HG02885 (cell line): Measurements from ENCODE around the gene DYDC1.
"Not testable (repeated sequence)": the region's sequence is repeated elsewhere in the genome, so short reads cannot be mapped to it uniquely, and the experiment has no call there.

Source experiments
- ATAC-seq: cut with Tn5 transposase; IDR thresholded peaks from one replicate; pipeline ENCODE4 v1.9.1; 2021; ENCODE audit warnings: mild to moderate bottlenecking; ENCODE audit not compliant: unreplicated experiment, poor library complexity

DYDC1 gene

DNA sequence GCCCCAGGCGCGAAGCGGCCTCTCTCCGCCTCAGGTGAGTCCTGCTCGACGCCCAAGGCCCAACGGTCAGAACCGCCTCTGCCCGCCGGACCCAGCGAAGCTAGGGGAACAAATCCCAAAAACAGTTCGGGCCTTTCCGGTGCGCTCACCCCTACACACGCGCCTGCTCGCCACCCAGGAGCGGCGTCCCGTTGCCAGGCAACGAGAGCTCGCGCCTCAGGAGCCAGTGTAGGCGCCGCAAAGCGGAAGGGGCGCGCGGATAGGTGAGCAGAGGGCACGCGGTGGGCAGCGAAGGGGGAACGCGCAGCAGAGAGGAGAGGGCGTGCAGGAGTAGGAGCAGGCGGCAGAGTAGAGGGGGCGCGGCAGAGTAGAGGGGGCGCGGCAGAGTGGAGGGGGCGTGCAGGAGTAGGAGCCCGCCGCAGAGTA, at the start of gene DYDC1, which contains the start of gene DYDC2:
DYDC1 (minus strand) TSS at position 193 of the 426 bp plus-strand sequence. CDS start 4,154 bp downstream, outside the sequence.
DYDC2 (plus strand) TSS at position 219 of the 426 bp plus-strand sequence. CDS start 5,663 bp downstream, outside the sequence.
- no peak for ATAC-seq

DNA sequence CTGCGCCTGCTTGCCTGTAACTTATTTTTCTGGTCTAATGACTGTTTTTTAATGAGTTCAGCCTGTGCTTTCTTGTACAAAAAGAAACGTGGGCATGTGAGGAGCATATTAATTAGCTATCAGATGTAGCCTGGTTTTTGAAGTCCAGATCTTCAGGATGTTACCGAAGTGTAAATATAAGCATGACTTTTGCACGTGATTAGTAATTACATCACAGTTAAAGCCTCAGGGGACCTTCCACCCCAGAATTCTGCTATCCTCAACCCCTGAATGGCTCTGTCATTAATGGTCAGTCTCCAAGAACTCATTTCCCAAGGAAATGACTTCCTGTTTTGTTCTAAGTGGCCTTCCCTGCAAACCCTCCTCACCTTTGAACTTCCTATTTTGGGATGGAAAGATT, 49.6 kb upstream of the DYDC1 start:
- ATAC-seq: no peak

DNA sequence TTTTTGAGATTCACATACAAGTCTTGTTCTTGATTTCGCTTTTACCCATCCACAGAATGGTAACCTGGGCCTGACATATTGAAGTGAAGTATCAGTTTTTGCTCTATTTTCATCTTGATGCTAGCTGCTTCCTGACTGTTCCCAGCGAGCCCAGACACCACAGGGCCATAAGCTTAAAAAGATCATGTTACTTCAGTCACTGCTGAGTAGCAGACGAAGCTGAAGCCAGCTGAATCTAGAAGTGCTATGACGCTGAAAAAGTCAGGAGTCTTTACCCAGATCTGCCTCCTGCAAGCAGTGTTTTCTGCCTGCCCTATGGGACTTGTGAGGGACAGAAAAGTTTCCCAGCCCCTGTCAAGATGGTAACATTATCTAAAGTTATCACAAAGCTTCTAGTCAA, 49.1 kb upstream of the DYDC1 start:
- ATAC-seq: no peak

DNA sequence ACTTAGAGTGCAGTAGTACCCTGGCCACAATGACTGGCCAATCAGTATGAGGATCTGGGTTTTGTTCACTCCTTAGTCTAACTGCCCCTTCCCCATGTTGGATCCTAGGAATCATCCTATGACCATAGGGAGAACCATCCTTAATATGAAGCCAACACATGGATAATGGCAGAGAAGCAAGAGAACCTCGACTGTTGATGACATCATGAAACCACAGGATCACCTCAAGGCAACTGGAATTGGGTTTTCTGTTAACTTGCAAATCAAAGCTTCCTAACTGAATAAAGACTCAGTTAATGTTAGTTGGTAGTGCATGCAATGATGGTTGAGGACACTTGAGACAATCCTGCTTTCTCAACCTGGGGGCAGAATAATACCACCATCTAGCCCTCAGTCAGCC, 48.5 kb upstream of the DYDC1 start:
- no peak for ATAC-seq

DNA sequence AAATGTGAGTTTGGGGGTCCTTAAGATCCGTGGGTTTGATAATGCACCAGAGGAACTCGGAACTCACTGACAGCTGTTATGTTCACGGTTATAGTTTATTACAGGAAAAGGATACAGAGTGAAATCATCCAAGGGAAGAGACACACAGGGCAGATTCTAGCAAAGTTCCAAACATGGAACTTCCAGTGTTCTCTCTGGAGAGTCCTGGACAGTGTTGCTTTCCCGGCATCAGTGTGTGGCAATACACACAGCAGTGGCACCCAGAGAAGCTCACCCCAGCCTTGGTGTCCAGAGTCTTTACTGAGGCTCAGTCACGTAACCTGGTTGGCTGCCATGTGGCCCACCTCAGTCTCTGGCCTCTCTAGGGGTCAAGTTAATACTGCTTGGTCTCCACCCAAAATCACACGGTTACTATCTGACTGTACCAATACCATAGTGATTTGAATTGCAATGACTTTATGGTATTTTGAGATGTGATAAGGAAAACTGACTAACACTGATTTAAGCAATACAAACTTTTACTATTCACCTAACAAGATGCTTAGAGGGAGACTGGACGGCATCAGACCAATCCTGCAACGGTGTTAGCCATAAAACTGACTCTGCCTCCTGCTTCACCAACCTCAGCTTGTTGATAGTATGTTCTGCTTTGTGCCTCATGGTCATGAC, 43.7 kb upstream of the DYDC1 start:
- no peak for ATAC-seq

DNA sequence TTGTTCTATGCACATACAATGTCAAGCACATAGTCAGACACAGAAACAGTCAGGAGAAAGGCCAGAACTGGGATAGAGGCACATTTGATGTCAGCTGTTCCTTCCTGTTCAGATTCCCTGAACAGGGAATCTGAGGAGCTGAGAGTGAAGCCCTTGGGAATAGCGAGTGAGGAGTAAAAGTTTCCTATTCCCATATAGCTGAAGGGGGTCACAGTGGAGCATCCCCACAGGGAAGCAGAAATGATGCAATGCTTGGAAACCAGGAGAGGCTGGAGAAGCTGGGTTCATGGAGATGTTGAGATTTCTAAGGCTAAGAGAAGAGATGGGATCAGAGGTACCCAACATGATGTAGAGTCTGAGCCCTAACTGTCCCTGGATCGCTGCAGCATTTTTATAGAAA, 40.5 kb upstream of the DYDC1 start:
- no peak for ATAC-seq

DNA sequence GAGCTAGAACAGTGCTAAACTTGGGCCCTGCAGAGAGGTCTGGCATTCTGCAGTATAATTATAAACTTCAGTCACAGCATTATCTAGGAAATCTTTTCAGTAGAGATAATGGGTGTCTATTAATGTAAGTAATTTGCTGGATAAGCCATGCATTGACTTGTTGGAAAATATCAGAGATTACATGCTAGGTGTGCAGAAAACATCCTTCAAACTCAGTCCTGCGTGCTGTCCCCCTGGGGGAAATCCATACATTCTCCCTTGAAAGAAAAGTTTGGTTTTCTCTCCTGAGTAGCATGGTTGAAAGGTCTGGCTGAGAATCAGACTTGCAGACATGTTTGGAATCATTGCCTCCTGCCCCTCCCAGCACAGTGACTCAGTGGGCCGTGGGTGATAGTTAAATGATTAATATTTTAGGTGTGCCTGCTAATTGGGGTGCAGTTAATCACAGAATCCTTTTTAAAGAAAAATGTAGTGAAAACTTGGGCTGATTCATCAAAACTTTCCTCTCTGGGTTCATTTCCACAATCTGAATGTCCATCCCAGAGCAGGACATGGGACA, 37.9 kb upstream of the DYDC1 start:
- ATAC-seq: no peak

DNA sequence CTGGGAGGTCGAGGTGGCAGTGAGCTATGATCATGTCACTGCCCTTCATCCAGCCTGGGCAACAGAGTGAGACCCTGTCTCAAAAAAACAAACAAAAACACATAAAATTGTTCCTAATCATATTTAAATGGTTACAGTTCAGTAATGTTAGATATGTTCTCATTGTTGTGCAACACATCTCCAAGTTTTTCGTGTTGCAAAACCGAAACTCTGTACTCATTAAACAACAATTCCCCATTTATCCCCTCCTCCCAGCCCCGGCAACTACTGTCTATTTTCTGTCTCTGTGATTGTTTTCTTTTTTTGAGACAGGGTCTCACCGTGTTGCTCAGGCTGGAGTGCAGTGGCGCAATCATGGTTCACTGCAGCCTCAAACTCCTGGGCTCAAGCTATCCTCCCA, 35.7 kb upstream of the DYDC1 start:
- no peak for ATAC-seq

DNA sequence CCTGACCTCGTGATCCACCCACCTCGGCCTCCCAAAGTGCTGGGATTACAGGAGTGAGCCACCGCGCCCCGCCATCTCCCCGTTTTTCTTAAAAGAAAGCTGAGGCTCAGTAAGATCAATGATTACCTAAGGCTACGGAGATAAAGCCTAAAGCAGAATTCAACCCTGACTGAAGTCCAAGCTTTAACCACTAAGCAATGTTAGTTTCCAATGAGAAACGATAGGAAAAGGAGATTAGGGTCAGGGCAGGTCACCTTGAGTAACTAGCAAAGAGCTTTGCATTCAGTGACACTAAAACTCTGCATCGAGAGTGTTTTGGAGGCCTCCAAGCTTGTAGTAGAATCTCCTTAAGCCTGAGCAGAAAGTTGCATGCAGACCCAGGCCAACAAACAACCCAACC, 34.2 kb upstream of the DYDC1 start:
- no peak for ATAC-seq

DNA sequence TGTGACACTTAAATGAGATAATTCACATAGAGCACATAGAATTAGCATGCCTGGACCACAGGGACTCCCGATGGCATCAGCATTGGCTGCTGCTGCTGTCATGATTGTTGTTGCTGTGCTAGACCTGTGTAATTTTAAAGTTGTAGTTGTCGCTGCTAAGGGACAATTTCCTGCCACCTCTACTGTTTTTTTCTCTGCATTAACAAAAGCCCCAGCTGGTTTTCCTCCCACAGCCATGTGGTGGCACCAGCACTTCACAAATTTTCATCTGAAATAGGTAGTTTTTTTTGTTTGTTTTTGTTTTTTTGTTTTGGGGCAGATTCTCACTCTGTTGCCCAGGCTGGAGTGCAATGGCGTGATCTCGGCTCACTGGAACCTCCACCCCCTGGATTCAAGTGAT, 26.4 kb upstream of the DYDC1 start:
- peak; percentile 75 for ATAC-seq

DNA sequence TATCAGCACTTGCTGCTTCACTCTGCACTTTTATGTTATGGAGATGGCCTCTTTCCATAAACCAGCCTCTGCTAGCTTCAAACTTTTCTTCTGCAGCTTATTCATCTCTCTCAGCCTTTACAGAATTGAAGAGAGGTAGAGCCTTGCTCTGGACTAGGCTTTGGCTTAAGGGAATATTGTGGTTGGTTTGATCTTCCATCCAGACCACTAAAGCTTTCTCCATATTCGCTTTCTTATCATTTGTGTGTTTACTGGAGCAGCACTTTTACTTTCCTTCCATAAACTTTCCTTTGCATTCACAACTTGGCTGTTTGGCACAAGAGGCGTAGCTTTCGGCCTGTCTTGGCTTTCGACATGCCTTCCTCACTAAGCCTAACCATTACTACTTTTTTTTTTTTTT, 23.6 kb upstream of the DYDC1 start:
- no peak for ATAC-seq

DNA sequence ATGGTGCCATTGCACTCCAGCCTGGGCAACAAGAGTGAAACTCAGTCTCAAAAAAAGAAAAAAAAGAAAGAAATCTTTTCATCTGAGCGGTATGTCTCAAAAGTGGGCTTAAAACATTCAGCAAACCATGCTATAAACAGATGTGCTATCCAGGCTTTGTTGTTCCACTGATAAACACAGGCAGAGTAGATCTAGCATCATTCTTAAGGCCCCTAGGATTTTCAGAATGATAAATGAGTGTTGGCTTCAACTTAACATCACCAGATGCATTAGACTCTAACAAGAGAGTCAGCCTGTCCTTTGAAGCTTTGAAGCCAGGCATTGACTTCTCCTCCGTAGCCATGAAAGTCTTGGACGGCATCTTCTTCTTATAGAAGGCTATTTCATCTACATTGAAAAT, 23.1 kb upstream of the DYDC1 start:
- no peak for ATAC-seq

DNA sequence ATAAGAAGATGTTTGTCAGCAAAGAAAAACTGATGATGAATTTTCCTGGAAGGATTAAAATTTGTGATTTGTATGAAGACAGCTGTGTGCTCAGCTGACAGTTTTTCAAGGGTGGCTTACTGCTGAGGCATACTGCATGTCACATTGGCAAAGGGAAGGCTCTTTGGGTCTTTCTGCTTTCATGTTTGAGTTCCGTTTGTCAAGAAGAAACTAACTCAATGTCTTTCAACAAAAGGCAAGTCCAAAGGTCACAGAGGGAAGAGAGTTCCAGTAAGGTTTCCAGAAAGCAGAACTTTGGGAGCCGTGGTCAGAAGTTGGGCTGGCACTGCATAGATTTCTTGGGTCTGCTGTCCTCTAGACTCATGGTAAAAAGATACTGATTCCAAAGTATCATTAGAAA, 16.9 kb upstream of the DYDC1 start:
- ATAC-seq: no peak

DNA sequence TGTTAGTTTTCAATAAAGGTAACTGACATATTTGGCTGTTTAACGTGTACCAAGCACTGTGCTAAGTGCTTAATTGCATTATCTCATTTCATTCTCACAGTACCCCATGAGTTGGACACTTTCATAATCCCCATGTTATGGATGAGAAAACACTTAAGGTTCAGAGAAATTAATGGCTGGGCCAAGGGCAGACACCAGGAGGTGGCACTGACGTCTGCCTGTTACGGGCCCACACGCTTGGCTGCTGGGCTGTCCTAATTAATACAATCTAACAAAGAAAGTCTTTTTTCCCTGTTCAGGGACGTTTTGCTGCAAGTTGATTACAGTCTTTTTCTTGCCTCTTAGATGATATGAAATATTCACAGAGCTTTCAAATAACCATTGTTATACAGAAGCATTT, 16.1 kb upstream of the DYDC1 start:
- no peak for ATAC-seq

DNA sequence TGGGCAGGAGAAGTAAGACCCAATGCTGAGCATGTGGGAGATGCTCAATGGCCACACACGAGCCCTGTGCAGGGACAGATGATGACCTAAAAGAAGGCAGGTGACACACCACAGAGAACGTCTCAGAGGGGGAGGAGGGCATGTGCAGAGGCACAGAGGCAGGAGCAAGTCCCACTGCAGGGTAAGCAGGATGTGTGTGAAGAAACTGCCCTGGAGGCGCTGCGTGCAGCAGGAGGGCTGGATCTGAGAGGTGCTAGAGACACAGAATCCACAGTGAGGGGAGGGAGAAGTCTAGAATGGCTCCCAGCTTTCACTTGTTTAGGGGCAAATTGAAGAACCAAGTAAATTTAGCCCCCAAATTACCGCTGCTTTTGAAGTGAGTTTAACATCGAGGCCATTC, 14.9 kb upstream of the DYDC1 start:
- no peak for ATAC-seq

DNA sequence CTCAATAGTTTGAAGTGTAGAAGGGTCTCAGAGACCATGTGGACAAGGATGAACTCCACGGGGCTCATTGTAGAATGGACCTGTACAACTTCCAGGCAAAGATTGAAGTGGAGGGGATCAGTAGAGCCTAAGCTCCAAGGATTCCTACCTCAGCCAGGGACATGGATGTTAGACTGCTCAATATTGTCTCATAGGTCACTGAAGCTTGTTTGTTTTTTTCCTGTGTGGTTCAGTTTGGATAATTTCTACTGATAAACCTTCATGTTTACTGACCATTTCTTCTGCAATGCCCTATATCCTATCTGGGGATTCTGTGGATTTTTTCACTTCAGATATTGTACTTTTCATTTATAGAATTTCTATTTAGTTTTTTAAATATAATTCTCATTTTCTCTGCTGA, 9.0 kb upstream of the DYDC1 start:
- no peak for ATAC-seq

DNA sequence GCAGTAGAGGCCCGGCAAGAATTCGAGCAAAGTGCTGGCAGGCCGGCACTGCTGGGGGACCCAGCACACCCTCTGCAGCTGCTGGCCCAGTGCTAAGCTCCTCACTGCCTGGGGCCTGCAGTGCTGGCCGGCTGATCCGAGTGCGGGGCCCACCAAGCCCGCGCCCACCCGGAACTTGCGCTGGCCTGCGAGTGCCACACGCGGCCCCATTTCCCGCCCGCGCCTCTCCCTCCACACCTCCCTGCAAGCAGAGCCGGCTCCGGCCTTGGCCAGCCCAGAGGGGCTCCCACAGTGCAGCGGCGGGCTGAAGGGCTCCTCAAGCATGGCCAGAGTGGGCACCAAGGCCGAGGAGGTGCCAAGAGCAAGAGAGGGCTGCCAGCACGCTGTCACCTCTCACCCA, 3.1 kb upstream of the DYDC1 start:
- no peak for ATAC-seq

DNA sequence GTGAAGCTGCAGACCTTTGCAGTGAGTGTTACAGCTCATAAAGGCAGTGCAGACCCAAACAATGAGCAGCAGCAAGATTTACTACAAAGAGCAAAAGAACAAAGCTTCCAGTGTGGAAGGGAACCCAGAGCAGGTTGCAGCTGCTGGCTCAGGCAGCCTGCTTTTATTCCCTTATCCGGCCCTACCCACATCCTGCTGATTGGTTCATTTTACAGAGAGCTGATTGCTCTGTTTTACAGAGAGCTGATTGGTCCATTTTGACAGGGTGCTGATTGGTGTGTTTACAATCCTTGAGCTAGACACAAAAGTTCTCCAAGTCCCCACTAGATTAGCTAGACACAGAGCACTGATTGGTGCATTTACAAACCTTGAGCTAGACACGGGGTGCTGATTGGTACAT, 2.4 kb upstream of the DYDC1 start:
- not testable (repeated sequence) for ATAC-seq

DNA sequence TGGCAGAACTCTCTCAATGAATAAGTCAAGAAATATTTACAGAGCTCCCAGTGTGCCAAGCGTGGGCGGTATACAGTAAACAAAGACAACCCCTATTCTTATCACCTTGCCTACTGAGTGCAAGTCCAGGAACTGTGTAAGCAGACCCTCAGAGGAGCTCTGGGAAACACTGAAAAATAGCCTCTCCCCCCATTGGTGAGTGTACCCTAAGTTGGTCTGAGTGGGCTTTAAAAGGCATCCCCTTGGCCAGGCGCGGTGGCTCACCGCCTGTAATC, 1.2 kb upstream of the DYDC1 start:
- ATAC-seq: no peak

DNA sequence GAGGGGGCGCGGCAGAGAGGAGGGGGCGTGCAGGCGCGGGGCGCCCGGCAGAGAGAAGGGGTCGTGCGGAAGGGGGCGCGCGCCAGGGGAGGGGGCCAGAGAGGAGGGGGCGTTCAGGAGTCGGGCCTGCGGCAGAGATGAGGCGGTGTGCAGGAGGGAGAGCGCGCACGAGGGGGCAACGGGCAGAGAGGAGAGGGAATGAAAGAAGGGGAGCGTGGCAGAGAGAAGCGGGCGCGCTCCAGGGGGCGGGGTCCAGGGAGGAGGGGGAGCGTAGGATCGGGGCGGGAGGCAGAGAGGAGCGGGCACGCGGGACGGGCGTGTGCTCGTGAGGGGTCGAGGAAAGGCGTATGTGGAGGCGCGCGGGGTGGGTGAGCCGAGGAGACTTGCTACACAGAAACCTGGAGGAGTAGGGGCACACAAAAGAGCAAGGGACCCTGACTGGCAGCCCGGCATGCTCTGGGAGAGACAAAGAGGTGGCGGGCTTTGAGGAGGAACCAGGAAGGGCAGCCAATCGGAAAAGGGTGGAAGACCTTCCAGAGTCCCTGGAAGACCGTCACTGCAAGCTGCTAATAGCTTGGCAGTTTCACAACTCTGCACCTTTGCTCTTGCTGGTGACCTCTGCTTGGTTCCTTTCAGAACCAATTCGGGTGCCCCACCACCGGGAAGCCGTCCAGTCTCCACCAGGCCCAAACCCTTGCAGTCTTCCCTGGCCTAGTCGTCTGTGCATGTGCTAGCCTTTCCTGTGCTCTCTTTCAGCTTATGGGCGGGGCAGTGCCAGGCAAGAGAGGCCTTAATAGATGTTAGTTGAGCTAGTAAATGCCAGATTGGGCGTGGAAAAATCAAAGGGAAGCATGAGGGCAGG, 665 bp upstream of the DYDC1 start:
- no peak for ATAC-seq

DNA sequence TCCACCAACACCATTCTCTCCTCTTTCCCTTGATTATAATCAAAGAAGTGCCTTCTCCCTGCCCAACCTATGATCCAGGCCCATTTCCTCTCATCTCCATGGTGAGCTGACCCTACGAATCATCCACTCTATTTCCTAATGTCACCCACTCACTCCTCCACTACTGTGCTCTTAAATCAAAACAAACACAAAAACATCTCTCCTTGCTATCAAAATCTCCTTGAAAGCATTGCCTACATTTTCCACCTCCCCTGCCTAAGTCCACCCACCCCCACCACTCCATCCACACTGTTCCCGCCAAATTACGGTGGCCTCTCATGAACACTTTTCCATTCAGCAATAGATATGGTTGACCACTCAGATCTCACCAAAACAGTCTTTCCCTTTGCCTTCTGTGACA, 5.3 kb downstream of the DYDC1 start:
- no peak for ATAC-seq

DNA sequence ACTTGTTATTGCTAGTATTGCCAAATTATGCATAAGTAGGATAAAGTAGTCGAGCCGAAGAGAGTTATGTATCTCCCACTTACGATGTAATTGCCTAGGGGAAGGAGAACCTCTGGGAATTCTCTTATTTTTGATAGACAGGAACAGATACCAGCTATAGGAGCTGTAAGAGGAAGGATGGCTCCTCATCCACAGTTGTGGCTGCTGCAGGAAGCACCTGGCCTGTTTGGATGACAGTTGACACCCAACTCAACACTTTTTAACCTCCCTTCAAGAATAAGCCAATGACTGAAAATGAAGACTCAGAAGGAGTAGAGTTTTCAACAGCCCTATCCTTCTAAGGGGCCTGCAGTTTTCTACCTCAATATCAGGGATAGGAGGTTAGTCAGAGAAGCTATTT, 6.3 kb downstream of the DYDC1 start:
- no peak for ATAC-seq
